Nephron progenitor cell (in vitro differentiated cells): ENCODE results near the gene TTC16.
"Not testable (repeated sequence)": the region's sequence is repeated elsewhere in the genome, so short reads cannot be mapped to it uniquely, and the experiment has no call there.

ENCODE experiments used
- DNase-seq: peaks from one replicate; pipeline ENCODE4 v3.0.0; 2021
- H3K27ac Mint-ChIP-seq: 2 replicates; pipeline ENCODE4 v1.8.0; 2021; ENCODE audit warnings: mild to moderate bottlenecking, moderate library complexity, mixed read lengths
- H3K27me3 Mint-ChIP-seq: 2 replicates; pipeline ENCODE4 v1.8.0; 2021; ENCODE audit warnings: mild to moderate bottlenecking, low read depth, mixed read lengths; ENCODE audit not compliant: poor library complexity
- H3K36me3 Mint-ChIP-seq: 2 replicates; pipeline ENCODE4 v1.8.0; 2021; ENCODE audit warnings: low read depth, mixed read lengths
- H3K4me1 Mint-ChIP-seq: 2 replicates; pipeline ENCODE4 v1.8.0; 2021; ENCODE audit warnings: mixed read lengths
- H3K4me3 Mint-ChIP-seq: 2 replicates; pipeline ENCODE4 v1.8.0; 2021; ENCODE audit warnings: mild to moderate bottlenecking, moderate library complexity, mixed read lengths
- H3K9me3 Mint-ChIP-seq: 2 replicates; pipeline ENCODE4 v1.8.0; 2021; ENCODE audit warnings: mild to moderate bottlenecking, moderate library complexity, mixed read lengths
- CTCF ChIP-seq: fragments of 200-600 bp; sonication (generic); IDR thresholded peaks from 2 replicates; pipeline ENCODE4 v1.5.0; 2021; ENCODE audit warnings: antibody characterized with exemption

Gene TTC16

GRCh38 chr9:127780126-127780885 lies 64.4 kb downstream of the TTC16 start:
- peaks cover 6% of the 10 kb centered on the region for H3K27me3 Mint-ChIP-seq
- no peak overlapping the region for H3K27ac Mint-ChIP-seq
- H3K4me1 Mint-ChIP-seq, result peaks cover 50% of the 10 kb centered on the region
- no peak for TF ChIP-seq CTCF
- no peak overlapping the region for H3K4me3 Mint-ChIP-seq
- no peaks in the 10 kb centered on the region for H3K36me3 Mint-ChIP-seq
- no peaks in the 10 kb centered on the region for H3K9me3 Mint-ChIP-seq
- DNase-seq, result no peak

- not testable (repeated sequence) for H3K27ac Mint-ChIP-seq, DNase-seq, H3K36me3 Mint-ChIP-seq, H3K4me3 Mint-ChIP-seq, H3K9me3 Mint-ChIP-seq, H3K27me3 Mint-ChIP-seq
- peaks cover 50% of the 10 kb centered on the region for H3K4me1 Mint-ChIP-seq
Observed at GRCh38 chr9:127780909-127781308, 65.0 kb downstream of the TTC16 start.
